ENCODE results near the gene GLRX.
A peak's percentile ranks its signal among the peaks of the same experiment; 100 is the strongest.
"Not testable (repeated sequence)": the region's sequence is repeated elsewhere in the genome, so short reads cannot be mapped to it uniquely, and the experiment has no call there.

GLRX gene

GRCh38 chr5:95825495-95825894 lies 3.0 kb upstream of the GLRX start:
- DNase-seq, result no peak

GRCh38 chr5:95824747-95825146 lies 2.2 kb upstream of the GLRX start:
- DNase-seq, result no peak

GRCh38 chr5:95823738-95824609 lies 1.4 kb upstream of the GLRX start:
- DNase-seq, result peak; percentile 88

GRCh38 chr5:95823218-95823737 lies 752 bp upstream of the GLRX start:
- DNase-seq, result no peak

- DNase-seq, result peak; percentile 57
Measured at GRCh38 chr5:95822043-95822541, 434 bp downstream of the GLRX start.

GRCh38 chr5:95821110-95822021 lies 1.2 kb downstream of the GLRX start:
- no peak for DNase-seq

GRCh38 chr5:95818181-95819147 lies 4.1 kb downstream of the GLRX start:
- DNase-seq, result no peak

- DNase-seq, result peak; percentile 66
Measured at GRCh38 chr5:95817430-95817829, 5.1 kb downstream of the GLRX start.

- no peak for DNase-seq
Measured at GRCh38 chr5:95816776-95817175, 5.8 kb downstream of the GLRX start.

GRCh38 chr5:95816341-95816740 lies 6.2 kb downstream of the GLRX start:
- no peak for DNase-seq

GRCh38 chr5:95815155-95815729 lies 7.3 kb downstream of the GLRX start:
- DNase-seq, result no peak

- not testable (repeated sequence) for DNase-seq
Measured at GRCh38 chr5:95813035-95813434, 9.5 kb downstream of the GLRX start.

- no peak for DNase-seq
Measured at GRCh38 chr5:95812074-95812471, 10.5 kb downstream of the GLRX start.

GRCh38 chr5:95811461-95812073 lies 11.0 kb downstream of the GLRX start:
- DNase-seq, result not testable (repeated sequence)

- DNase-seq, result peak; percentile 33
Measured at GRCh38 chr5:95811126-95811423, 11.5 kb downstream of the GLRX start.

GRCh38 chr5:95810305-95811125 lies 12.0 kb downstream of the GLRX start:
- no peak for DNase-seq

- DNase-seq, result no peak
Measured at GRCh38 chr5:95809414-95809960, 13.0 kb downstream of the GLRX start.

GRCh38 chr5:95808686-95809413 lies 13.7 kb downstream of the GLRX start:
- DNase-seq, result peak; percentile 71

GRCh38 chr5:95808013-95808685 lies 14.4 kb downstream of the GLRX start:
- no peak for DNase-seq
